ENCODE measurements around the gene NPR2.

Gene NPR2

GRCh38 chr9:35839926-35840325 lies 48.5 kb downstream of the NPR2 start:
- TF ChIP-seq PATZ1 (CRISPR knock-in tag; IDR thresholded peaks at IDR 0.05; ENCODE audit: borderline replicate concordance) (no peak), ZC3H10 (CRISPR knock-in tag; IDR thresholded peaks at IDR 0.05) (no peak), ZFP3 (CRISPR knock-in tag; IDR thresholded peaks at IDR 0.05) (no peak), ZNF8 (CRISPR knock-in tag; IDR thresholded peaks at IDR 0.05) (no peak), POU6F1 (CRISPR knock-in tag; IDR thresholded peaks at IDR 0.05; ENCODE audit: borderline replicate concordance, low read depth) (no peak), TOX (CRISPR knock-in tag; IDR thresholded peaks at IDR 0.05; ENCODE audit: borderline replicate concordance) (no peak), TSHZ2 (CRISPR knock-in tag; IDR thresholded peaks at IDR 0.05) (no peak), ZNF565 (CRISPR knock-in tag; conservative IDR thresholded peaks at IDR 0.05; ENCODE audit: low read depth) (no peak), TCF4 (CRISPR knock-in tag; IDR thresholded peaks at IDR 0.05; ENCODE audit: borderline replicate concordance) (no peak), ZFP30 (CRISPR knock-in tag; IDR thresholded peaks at IDR 0.05) (no peak), ISL1 (CRISPR knock-in tag; IDR thresholded peaks at IDR 0.05) (no peak), ESRRG (CRISPR knock-in tag; IDR thresholded peaks at IDR 0.05) (no peak), ZNF70 (CRISPR knock-in tag; IDR thresholded peaks at IDR 0.05) (no peak), GLIS3 (CRISPR knock-in tag; IDR thresholded peaks at IDR 0.05) (no peak), CREB5 (CRISPR knock-in tag; IDR thresholded peaks at IDR 0.05; ENCODE audit: low read depth) (no peak), CSDC2 (CRISPR knock-in tag; IDR thresholded peaks at IDR 0.05) (no peak), BACH2 (CRISPR knock-in tag; IDR thresholded peaks at IDR 0.05; ENCODE audit: borderline replicate concordance) (no peak), PPARA (CRISPR knock-in tag; IDR thresholded peaks at IDR 0.05; ENCODE audit: borderline replicate concordance) (no peak), CSRNP3 (CRISPR knock-in tag; IDR thresholded peaks at IDR 0.05) (no peak), SNAI2 (CRISPR knock-in tag; IDR thresholded peaks at IDR 0.05) (no peak)

GRCh38 chr9:35840881-35841644 lies 49.7 kb downstream of the NPR2 start:
- TF ChIP-seq ZFP30 (CRISPR knock-in tag; IDR thresholded peaks at IDR 0.05) (no peak), GLIS3 (CRISPR knock-in tag; IDR thresholded peaks at IDR 0.05) (no peak), TCF4 (CRISPR knock-in tag; IDR thresholded peaks at IDR 0.05; ENCODE audit: borderline replicate concordance) (no peak), ZNF8 (CRISPR knock-in tag; IDR thresholded peaks at IDR 0.05) (no peak), ISL1 (CRISPR knock-in tag; IDR thresholded peaks at IDR 0.05) (no peak), ESRRG (CRISPR knock-in tag; IDR thresholded peaks at IDR 0.05) (no peak)
- ATAC-seq: no peak

More at GRCh38 chr9:35839926-35840325, 48.5 kb downstream of the NPR2 start:
- ATAC-seq: no peak

- no peak for ATAC-seq
- TF ChIP-seq ISL1 (CRISPR knock-in tag; IDR thresholded peaks at IDR 0.05) (no peak), CSDC2 (CRISPR knock-in tag; IDR thresholded peaks at IDR 0.05) (no peak), TOX (CRISPR knock-in tag; IDR thresholded peaks at IDR 0.05; ENCODE audit: borderline replicate concordance) (no peak)
Observed at GRCh38 chr9:35841645-35841900, 50.2 kb downstream of the NPR2 start.
